RWPE1 (cell line): ENCODE results near the gene CAPN2.

Experiments used
- CTCF ChIA-PET: fragments of 350-600 bp; sonication (Branson Sonifier 250); formaldehyde crosslinking; extraction: SDS; loops from one replicate; lab custom pipeline; 2021; lab: Yijun Ruan, JAX
- POLR2A ChIA-PET: fragments of 400-600 bp; formaldehyde crosslinking; extraction: SDS; loops from one replicate; lab custom pipeline; 2020; ENCODE audit warnings: antibody characterized with exemption; ENCODE audit not compliant: low non-redundant PET; lab: Yijun Ruan, JAX
- DNase-seq: peaks from one replicate; pipeline ENCODE4 v3.0.0; 2012; ENCODE audit warnings: low spot score
- H3K27ac ChIP-seq: fragments of 450-650 bp; 2 replicates; pipeline ENCODE4 v1.5.1; 2017
- TF ChIP-seq, protein P1 (sequence below): fragments of 450-650 bp; conservative IDR thresholded peaks from 2 replicates; pipeline ENCODE4 v1.5.1; 2017; ENCODE audit warnings: low read depth, mild to moderate bottlenecking

CAPN2 gene

GRCh38 chr1:223765036-223765718 is 52.8 kb downstream of the CAPN2 start:
- no peak for DNase-seq
- POLR2A ChIA-PET = no interaction called here
- CTCF ChIA-PET = no interaction called here
- TF ChIP-seq, protein P1, sequence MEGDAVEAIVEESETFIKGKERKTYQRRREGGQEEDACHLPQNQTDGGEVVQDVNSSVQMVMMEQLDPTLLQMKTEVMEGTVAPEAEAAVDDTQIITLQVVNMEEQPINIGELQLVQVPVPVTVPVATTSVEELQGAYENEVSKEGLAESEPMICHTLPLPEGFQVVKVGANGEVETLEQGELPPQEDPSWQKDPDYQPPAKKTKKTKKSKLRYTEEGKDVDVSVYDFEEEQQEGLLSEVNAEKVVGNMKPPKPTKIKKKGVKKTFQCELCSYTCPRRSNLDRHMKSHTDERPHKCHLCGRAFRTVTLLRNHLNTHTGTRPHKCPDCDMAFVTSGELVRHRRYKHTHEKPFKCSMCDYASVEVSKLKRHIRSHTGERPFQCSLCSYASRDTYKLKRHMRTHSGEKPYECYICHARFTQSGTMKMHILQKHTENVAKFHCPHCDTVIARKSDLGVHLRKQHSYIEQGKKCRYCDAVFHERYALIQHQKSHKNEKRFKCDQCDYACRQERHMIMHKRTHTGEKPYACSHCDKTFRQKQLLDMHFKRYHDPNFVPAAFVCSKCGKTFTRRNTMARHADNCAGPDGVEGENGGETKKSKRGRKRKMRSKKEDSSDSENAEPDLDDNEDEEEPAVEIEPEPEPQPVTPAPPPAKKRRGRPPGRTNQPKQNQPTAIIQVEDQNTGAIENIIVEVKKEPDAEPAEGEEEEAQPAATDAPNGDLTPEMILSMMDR = no peak
- H3K27ac ChIP-seq = 0 out of 2 replicates have a peak overlapping the region, but pooled peaks have one; percentile 23

GRCh38 chr1:223765719-223766340 is 53.5 kb downstream of the CAPN2 start:
- POLR2A ChIA-PET = no interaction called here
- TF ChIP-seq, protein P1 = no peak
- CTCF ChIA-PET = no interaction called here
- H3K27ac ChIP-seq = 0 out of 2 replicates have a peak overlapping the region, but pooled peaks have one; percentile 23
- no peak for DNase-seq

DNA sequence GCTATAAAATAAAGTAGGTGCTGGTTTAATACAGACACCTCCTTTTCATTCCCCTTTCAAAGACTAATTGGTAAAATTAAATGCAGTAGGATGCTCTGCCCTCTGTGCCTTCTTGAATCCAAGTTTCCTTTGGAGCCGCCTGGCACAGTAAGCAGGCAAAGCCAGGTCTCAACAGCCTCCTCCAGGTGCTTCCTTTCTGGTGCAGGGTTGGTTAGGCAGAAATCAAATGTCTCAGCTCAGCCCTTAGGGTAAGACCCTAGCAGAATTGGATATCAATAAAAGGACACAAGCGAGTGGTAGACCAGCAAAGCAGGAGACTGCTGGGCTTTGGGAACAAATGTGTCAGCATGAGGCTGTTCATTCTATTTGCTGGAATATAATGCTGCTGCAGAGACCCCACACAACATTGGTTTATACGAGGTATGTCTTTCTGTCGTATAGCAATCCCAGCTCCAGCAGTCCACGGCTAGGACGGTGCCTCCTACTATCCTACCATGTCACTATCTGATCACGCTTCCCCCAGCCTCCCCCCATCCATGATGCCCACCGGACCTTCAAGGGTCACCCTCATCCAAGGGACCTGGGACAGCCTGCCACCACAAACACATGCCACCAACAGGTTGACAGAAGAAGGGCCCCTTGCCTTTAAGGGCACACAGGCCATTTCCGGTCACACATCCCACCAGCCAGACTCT is 58.4 kb downstream of the CAPN2 start:
- peak overlapping the region; percentile 84 for H3K27ac ChIP-seq
- POLR2A ChIA-PET = no interaction called here

DNA sequence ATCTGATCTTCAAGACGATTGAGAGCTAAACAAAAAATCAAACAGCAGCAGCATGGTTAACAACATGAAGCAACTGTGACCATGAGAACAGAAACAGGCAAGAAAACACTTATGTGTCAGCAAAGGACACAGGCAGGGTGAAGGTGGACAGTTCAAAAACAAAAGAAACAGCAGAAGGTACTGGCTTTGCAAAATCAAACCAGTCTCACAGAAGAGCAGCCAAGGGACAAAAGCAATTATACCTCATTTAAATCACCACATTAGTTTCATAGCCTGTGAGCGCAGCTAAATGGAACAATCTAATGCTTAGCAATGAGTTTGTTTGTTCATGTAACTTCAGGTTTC is 59.1 kb downstream of the CAPN2 start:
- ChIA-PET POLR2A (interaction anchor here (0.6 kb wide), 1 partner anchor 496 kb away, joined by 11 read pairs; no protein-coding TSS in a partner anchor), CTCF (interaction anchor here (0.7 to 1.0 kb wide), 3 partner anchors 34 to 139 kb away, joined by 3 to 4 read pairs (median 3); no protein-coding TSS in a partner anchor)
- no peak for DNase-seq
- peak overlapping the region; percentile 84 for H3K27ac ChIP-seq
- TF ChIP-seq, protein P1 = no peak

More for the DNA sequence above, 58.4 kb downstream of the CAPN2 start:
- no peak for DNase-seq
- TF ChIP-seq, protein P1 = no peak
- CTCF ChIA-PET = interaction anchor here (0.7 to 1.0 kb wide), 2 partner anchors 34 to 93 kb away, joined by 3 to 4 read pairs; no protein-coding TSS in a partner anchor

DNA sequence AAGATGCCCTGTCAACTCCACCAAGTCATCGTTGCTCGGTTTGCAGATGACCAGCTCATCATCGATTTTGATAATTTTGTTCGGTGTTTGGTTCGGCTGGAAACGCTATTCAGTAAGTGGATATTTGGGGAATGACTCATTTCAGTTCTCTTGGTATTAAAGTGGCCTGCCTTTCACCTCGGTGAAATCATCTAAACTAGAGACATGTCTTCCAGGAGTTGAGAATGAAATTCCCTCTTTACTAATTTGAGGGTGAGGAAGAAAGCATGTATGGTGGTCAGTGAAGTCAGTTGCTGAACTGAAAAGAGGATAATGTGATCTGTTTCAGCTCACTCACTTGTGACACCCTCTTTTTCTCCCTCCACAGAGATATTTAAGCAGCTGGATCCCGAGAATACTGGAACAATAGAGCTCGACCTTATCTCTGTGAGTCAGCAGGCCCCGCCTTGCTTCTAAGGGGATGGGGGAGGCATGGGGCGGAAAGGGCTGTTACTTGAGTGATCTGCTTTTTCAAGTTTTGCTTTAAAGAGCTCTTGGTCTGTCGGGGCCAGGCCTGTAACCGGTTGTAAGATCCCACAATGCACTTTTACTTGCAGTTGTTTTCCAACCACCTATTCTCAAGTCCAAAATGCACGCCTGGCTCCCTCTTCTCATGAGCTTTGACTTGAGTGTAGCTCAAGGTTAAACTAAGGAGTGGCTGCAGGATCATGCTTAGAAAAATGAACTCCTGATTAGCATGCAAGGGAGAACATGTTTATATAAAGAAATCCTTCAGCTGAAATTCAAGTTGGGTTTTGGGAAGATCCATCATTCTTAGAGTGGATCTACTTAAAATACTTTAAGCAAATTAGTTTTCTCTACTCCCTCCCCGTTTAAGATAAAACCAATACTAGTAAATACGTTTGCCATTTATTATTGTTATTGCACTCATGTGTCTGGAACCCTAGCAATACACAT is 59.8 kb downstream of the CAPN2 start:
- TF ChIP-seq, protein P1 = no peak
- POLR2A ChIA-PET = interaction anchor here (0.6 kb wide), 1 partner anchor 496 kb away, joined by 11 read pairs; no protein-coding TSS in a partner anchor
- peak; percentile 76 for DNase-seq
- H3K27ac ChIP-seq = peak overlapping the region; percentile 74
- CTCF ChIA-PET = interaction anchor here (0.7 to 1.0 kb wide), 3 partner anchors 33 to 140 kb away, joined by 3 to 4 read pairs (median 3); no protein-coding TSS in a partner anchor
